Vagina (tissue), 2 donors: ENCODE measurements around the gene VWA5A. TPM values are rescaled to one million over a fixed set of nuclear protein-coding genes. Genes with fewer than 3 reads are reported as not detected.

Experiments used
- DNase-seq, 2 donors: peaks; one replicate each; pipeline ENCODE4 v3.0.0-alpha.2; 2017; ENCODE audit errors: extremely low spot score in 2 of 2
- H3K27ac ChIP-seq: fragments of 200-600 bp; sonication (generic); one replicate; pipeline ENCODE4 v1.5.1; 2019
- H3K27me3 ChIP-seq: fragments of 200-600 bp; sonication (generic); one replicate; pipeline ENCODE4 v1.5.1; 2019
- H3K36me3 ChIP-seq, 2 donors: fragments of 200-600 bp; sonication (generic); one replicate each; pipeline ENCODE4 v1.5.1; 2017 to 2019
- H3K4me1 ChIP-seq: fragments of 200-600 bp; sonication (generic); one replicate; pipeline ENCODE4 v1.5.1; 2019
- H3K4me3 ChIP-seq, 2 donors: fragments of 200-600 bp; sonication (generic); 1 replicate in 1 of 2; 2 replicates in 1 of 2; pipeline ENCODE4 v1.5.1; 2016 to 2019
- H3K9me3 ChIP-seq: fragments of 200-600 bp; sonication (generic); one replicate; pipeline ENCODE4 v1.5.1; 2019
- POLR2A ChIP-seq, 2 donors: fragments of 450-650 bp; IDR thresholded peaks; one replicate each; pipeline ENCODE4 v1.6.1; 2017; ENCODE audit warnings: antibody characterized with exemption in 2 of 2, mild to moderate bottlenecking in 2 of 2, moderate library complexity in 2 of 2
- POLR2AphosphoS5 ChIP-seq, 2 donors: sonication (generic); formaldehyde crosslinking; IDR thresholded peaks; one replicate each; pipeline ENCODE4 v1.9.0; 2017; ENCODE audit warnings: antibody characterized with exemption in 2 of 2, mild to moderate bottlenecking in 2 of 2, low read depth in 1 of 2; ENCODE audit not compliant: insufficient read depth in 1 of 2
- intact Hi-C: fragments of 100-400 bp; cut with DNase I; formaldehyde crosslinking; loops from one replicate; pipeline ENCODE4 v1.15.1; 2023
- total RNA-seq: library from RNA; depleted of rRNA; stranded (reverse); fragments of >200 nt; gene quantifications from one replicate; pipeline ENCODE4 v1.2.3, GENCODE V29; 2016
- TF ChIP-seq, protein P1 (sequence below), 3 experiments: fragments of 450-650 bp in 2 of 3; fragments of 200-600 bp in 1 of 3; sonication (generic) in 1 of 3; IDR thresholded peaks; one replicate each; pipeline ENCODE4 v1.5.1; 2017 to 2019; ENCODE audit warnings: antibody characterized with exemption in 3 of 3, mild to moderate bottlenecking in 2 of 3, moderate library complexity in 2 of 3

VWA5A gene
- total RNA-seq, 1 donor from 2014 or later, result 17.9 TPM

DNA sequence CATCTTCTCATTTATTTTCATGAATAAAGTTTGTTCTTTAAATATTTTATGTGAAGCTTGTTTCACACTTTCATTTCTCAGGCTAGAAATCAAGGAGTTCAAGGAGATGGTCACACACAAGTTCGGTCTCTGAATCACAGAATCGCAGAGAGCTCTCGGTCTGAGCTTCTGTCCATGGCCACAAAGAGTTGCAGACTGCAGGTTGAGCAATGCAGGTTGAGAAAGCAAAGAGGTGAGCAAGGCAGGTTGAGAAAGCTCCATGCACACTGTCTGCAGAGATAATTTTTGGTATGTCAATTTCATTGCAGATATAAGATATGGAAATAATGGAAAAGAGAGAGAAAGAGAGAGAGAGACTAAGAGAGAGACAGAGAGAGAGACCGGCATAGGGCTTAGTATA is 32.9 kb upstream of the VWA5A start:
- H3K4me3 ChIP-seq, result no peak overlapping the region
- no peak for DNase-seq
- no peaks in the 10 kb centered on the region for H3K36me3 ChIP-seq
- no peaks in the 10 kb centered on the region for H3K27me3 ChIP-seq
- H3K4me1 ChIP-seq, result no peaks in the 10 kb centered on the region
- no peaks in the 10 kb centered on the region for H3K9me3 ChIP-seq
- no peak for TF ChIP-seq POLR2AphosphoS5 (IDR thresholded peaks at IDR 0.05; ENCODE audit: insufficient read depth in 1 of 2, low read depth in 1 of 2)
- TF ChIP-seq POLR2A (IDR thresholded peaks at IDR 0.05), result no peak
- TF ChIP-seq, protein P1, sequence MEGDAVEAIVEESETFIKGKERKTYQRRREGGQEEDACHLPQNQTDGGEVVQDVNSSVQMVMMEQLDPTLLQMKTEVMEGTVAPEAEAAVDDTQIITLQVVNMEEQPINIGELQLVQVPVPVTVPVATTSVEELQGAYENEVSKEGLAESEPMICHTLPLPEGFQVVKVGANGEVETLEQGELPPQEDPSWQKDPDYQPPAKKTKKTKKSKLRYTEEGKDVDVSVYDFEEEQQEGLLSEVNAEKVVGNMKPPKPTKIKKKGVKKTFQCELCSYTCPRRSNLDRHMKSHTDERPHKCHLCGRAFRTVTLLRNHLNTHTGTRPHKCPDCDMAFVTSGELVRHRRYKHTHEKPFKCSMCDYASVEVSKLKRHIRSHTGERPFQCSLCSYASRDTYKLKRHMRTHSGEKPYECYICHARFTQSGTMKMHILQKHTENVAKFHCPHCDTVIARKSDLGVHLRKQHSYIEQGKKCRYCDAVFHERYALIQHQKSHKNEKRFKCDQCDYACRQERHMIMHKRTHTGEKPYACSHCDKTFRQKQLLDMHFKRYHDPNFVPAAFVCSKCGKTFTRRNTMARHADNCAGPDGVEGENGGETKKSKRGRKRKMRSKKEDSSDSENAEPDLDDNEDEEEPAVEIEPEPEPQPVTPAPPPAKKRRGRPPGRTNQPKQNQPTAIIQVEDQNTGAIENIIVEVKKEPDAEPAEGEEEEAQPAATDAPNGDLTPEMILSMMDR (IDR thresholded peaks at IDR 0.05), result no peak
- H3K27ac ChIP-seq, result no peak overlapping the region
- intact Hi-C loops, result no loop called here

DNA sequence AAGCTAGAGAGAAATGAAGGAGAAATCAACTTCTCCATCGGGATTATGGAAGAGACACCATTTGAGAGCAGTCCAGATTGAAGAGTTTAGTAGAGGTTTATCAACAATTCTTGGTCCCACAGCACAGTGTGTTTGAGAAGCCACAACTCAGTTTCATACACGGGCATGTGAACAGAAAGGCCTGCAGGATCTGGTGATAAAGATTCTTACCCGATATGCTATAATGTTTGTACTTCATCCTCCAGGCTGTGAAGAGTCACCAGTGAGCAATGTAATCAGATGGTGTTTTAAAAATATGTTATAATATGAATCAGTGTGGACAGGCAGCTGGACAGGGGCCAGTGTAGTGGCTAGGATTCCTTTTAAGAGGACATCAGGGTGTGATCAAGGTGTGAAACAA is 29.7 kb upstream of the VWA5A start:
- H3K4me1 ChIP-seq, result no peaks in the 10 kb centered on the region
- no peaks in the 10 kb centered on the region for H3K9me3 ChIP-seq

DNA sequence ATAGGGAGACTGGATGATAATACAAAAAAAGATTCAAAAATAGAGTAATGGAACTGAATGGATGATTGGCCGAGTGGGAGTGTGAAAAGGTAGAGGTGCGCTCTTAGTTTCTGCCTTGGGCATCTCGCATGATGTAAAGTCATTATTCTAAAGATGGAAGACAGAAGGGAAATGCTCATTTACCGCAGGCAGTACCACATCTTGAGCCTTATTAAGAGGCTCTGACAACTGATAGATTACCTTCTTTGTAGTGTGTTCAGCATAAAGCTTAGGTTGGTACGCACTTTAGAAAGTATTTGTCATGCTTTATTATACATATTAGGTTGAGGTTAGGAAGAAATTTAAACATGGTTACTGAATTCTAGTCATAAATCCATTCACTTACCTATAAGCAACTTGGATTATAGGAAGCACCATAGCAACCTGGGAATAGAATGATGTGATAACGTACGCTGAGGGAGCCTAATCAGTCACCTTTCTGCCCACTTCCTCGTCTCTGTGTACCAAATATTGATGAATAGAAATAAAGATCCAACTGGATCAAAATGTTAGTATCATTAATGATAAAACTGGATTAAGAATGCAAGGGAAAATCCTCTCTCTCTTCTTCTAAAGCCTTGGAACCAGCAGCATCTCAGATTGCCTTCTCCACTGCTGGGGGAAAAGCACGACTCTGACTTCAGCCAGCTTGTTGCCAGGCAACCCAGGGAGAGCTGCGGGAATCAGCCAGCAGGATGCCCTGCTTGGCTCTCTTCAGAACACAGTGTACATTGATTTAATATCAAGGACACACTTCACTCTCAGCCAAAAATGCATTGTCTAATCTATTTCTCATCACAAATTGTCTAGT is 29.0 kb upstream of the VWA5A start:
- H3K36me3 ChIP-seq, result no peaks in the 10 kb centered on the region
- no peaks in the 10 kb centered on the region for H3K9me3 ChIP-seq
- intact Hi-C loops, result no loop called here

More for the DNA sequence above, 29.7 kb upstream of the VWA5A start:
- DNase-seq, result no peak
- Histone ChIP-seq H3K27me3 (no peaks in the 10 kb centered on the region), H3K4me3 (no peak overlapping the region), H3K27ac (no peak overlapping the region), H3K36me3 (no peaks in the 10 kb centered on the region)
- intact Hi-C loops, result no loop called here
- TF ChIP-seq, protein P1 (IDR thresholded peaks at IDR 0.05), result no peak
- TF ChIP-seq POLR2AphosphoS5 (IDR thresholded peaks at IDR 0.05; ENCODE audit: insufficient read depth in 1 of 2, low read depth in 1 of 2) (no peak), POLR2A (IDR thresholded peaks at IDR 0.05) (no peak)

DNA sequence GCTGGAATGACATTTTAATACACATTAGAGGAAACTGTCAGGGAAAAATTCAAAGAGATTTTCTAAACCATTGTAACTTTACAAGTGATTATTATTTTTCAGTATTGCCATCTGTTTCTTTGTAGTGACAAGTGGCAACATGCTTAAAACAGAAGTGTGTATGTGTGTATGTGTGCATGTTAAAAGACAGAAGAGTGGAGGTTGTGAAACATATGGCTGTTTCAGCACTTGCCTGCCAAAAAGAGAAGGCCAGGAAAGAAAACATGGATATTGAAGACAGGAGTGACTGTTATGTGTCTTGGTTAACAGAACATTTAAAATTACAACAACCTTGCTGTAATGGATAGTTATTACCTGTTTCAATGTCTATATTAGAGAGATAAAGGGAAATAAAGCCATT is 24.3 kb upstream of the VWA5A start:
- Histone ChIP-seq H3K4me1 (no peaks in the 10 kb centered on the region), H3K27ac (no peak overlapping the region), H3K36me3 (no peaks in the 10 kb centered on the region), H3K9me3 (no peaks in the 10 kb centered on the region), H3K27me3 (no peaks in the 10 kb centered on the region), H3K4me3 (no peak overlapping the region)
- intact Hi-C loops, result no loop called here
- DNase-seq, result no peak
- TF ChIP-seq, protein P1 (IDR thresholded peaks at IDR 0.05), result no peak
- TF ChIP-seq POLR2A (IDR thresholded peaks at IDR 0.05) (no peak), POLR2AphosphoS5 (IDR thresholded peaks at IDR 0.05; ENCODE audit: insufficient read depth in 1 of 2, low read depth in 1 of 2) (no peak)

More for the DNA sequence above, 29.0 kb upstream of the VWA5A start:
- no peaks in the 10 kb centered on the region for H3K4me1 ChIP-seq
- no peak for TF ChIP-seq POLR2AphosphoS5 (IDR thresholded peaks at IDR 0.05; ENCODE audit: insufficient read depth in 1 of 2, low read depth in 1 of 2)
- TF ChIP-seq, protein P1 (IDR thresholded peaks at IDR 0.05), result no peak
- no peak for DNase-seq
- H3K27ac ChIP-seq, result no peak overlapping the region
- no peak overlapping the region for H3K4me3 ChIP-seq
- no peaks in the 10 kb centered on the region for H3K27me3 ChIP-seq

DNA sequence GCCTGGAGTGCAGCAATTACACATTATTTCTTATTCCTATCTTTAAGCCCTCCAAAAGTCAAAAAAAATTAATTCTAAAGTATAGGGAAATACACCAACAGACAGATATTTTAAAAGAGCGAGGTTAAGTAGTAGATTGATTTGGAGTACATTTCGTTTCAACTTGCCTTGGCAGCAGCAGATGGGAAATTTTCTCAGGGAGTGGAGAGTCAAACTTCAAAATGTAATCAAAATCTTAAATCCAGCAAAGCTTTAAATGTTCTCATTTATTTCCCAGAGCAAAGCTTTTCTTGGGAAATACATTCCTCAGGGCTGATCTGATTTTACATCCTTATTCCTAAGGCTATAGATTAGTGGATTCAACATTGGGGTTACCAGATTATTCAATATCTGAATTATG is 21.9 kb upstream of the VWA5A start:
- Histone ChIP-seq H3K9me3 (no peaks in the 10 kb centered on the region), H3K27ac (no peak overlapping the region), H3K4me1 (no peaks in the 10 kb centered on the region), H3K36me3 (no peaks in the 10 kb centered on the region), H3K4me3 (no peak overlapping the region), H3K27me3 (no peaks in the 10 kb centered on the region)
- TF ChIP-seq POLR2AphosphoS5 (IDR thresholded peaks at IDR 0.05; ENCODE audit: insufficient read depth in 1 of 2, low read depth in 1 of 2) (no peak), POLR2A (IDR thresholded peaks at IDR 0.05) (no peak)
- TF ChIP-seq, protein P1 (IDR thresholded peaks at IDR 0.05), result no peak
- intact Hi-C loops, result no loop called here
- DNase-seq, result no peak
